Ishikawa (cell line): ENCODE results near the gene TES.

Experiments
- CEBPB ChIP-seq: IDR thresholded peaks from 2 replicates; pipeline ENCODE4 v1.6.1; 2012
- EGR1 ChIP-seq: IDR thresholded peaks from 2 replicates; pipeline ENCODE4 v1.6.1; 2012
- EP300 ChIP-seq: IDR thresholded peaks from 2 replicates; pipeline ENCODE4 v1.6.1; 2012; ENCODE audit warnings: borderline replicate concordance
- FOXM1 ChIP-seq: IDR thresholded peaks from 2 replicates; pipeline ENCODE4 v1.6.1; 2012; ENCODE audit warnings: low read depth, borderline replicate concordance
- MAX ChIP-seq: IDR thresholded peaks from 2 replicates; pipeline ENCODE4 v1.6.1; 2012
- NFIC ChIP-seq: IDR thresholded peaks from 2 replicates; pipeline ENCODE4 v1.6.1; 2012
- TCF12 ChIP-seq: IDR thresholded peaks from 2 replicates; pipeline ENCODE4 v1.6.1; 2012; ENCODE audit warnings: low read depth
- USF1 ChIP-seq: IDR thresholded peaks from 2 replicates; pipeline ENCODE4 v1.6.1; 2012
- ZBTB7A ChIP-seq: IDR thresholded peaks from 2 replicates; pipeline ENCODE4 v1.6.1; 2012; ENCODE audit warnings: low read depth

- no peak for TF ChIP-seq EGR1
- TF ChIP-seq FOXM1 = no peak
- TF ChIP-seq USF1 = no peak
- no peak for TF ChIP-seq NFIC
- no peak for TF ChIP-seq TCF12
- no peak for TF ChIP-seq ZBTB7A
- no peak for TF ChIP-seq CEBPB
- TF ChIP-seq MAX = no peak
- no peak for TF ChIP-seq EP300
Measured at GRCh38 chr7:116234517-116235200, 24.3 kb downstream of the TES start.
